GM18502 (cell line): Measurements from ENCODE around the gene CCDC34.
"Not testable (repeated sequence)": the region's sequence is repeated elsewhere in the genome, so short reads cannot be mapped to it uniquely, and the experiment has no call there.

Source experiments
- ATAC-seq: cut with Tn5 transposase; IDR thresholded peaks from one replicate; pipeline ENCODE4 v1.9.1; 2021; ENCODE audit warnings: mild to moderate bottlenecking; ENCODE audit not compliant: unreplicated experiment, poor library complexity

CCDC34 gene

DNA sequence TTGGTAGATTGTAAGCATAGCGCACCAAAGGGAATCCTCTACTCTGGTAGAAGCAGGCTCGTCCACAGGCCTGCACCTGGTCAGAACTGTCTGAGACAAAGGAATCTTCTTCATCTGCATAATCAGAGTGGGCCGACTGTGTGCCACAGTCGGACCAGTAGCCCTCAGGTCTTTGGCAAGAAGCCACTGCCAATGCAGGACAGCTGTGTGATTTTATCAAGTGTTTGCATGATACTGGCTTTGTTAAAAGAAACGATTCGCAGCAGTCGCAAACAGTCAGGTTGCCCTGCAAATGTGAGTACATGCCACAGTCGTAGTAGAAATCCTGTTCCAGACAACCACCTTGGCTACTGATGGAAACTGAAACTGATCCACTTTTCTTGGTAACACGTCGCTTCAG is 4.9 kb upstream of the CCDC34 start:
- ATAC-seq = no peak

DNA sequence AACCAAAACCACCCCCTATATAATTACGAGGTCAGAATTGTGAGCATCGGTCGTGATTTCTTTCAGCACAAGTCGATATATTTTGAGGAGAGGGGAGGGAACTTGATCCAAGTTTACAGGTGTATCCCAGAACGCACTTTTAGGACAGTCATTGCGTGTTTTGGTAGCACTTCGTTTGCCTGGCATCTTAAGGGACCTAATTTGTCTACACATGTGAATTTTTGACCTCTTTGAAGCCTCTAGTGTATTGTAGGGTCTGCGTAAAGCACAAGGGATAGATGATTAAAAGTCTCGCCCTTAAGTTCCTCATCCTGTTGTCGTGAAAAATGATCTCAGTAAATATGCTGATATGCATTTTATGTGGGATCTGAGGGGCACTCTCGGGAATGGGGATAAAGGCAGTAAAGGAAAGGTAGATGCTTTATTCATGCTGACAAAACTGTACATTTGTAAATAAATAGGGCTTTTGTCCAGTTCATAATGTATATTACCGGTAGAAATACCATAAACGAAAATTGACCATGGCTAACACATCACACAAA is 632 bp upstream of the CCDC34 start:
- ATAC-seq = no peak

DNA sequence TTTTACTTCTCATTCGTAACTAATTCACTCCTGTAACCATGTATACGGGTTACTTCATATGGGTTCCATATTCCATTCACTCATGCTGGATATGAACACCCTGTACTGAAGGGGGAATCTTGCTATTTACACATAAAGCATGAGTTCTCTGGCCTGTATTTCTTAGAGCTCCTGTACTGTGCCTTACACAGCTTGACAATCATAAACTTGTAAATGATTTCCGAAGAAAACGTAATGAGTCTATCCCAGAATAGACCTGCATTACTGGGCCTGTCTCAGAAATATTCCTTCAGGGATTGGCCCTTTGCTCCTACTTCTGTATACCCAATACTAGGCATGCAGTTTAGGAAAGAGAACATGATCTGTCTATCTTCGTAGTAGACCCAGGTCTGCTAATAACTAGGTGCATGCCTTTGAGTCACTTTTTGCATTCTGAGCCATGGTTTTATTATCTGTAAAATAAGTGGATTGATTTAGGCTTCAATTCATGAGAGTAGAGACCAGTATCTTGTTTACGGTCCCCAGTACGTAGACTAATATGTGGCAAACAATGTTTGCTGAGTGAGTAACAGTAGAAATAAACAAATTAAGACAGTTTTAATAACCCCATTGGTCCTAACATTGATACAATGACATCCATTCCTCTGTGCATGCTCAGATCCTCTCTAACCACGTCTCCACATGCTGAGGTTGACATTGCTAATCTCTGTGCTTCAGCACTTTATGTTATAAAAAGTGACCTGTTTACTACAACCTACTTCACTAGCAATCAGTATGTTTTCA is 1.2 kb downstream of the CCDC34 start:
- no peak for ATAC-seq

DNA sequence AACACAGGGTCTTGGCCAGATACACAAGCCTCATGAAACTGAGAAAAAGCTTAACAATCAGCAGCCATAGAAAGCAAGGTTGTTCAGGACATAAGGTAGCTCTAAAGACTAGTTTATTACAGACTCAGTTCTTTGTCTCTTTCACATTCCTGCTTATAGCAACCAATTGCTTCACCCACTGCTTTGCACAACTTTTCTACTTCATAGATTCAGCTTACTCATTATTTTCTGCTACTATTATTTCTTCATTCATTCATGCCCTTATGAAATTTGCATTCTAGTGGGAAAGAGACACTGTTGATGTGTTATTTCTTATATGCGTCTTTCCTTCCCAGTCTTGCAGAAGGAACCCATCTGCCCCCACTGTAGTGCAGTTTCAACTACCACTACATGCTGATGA is 4.7 kb downstream of the CCDC34 start:
- no peak for ATAC-seq

DNA sequence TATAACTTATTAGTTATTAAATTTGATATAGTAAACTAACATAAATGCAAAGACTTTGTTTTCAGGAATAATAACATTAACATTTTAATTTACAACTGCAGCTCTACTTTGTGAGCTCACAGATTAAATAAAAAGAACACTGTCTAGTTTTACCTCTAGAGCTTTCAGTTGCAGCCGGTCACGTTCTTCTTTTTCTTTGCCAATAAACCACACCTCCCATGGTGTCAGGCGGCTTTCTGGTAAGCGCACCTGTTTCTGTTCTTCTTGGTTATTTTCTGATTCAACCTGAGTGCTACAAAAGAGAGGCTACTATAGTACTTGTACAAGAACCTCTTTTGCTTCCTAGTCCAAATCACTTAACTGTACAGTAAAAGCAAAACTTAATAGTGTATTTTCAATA is 5.8 kb downstream of the CCDC34 start:
- no peak for ATAC-seq

DNA sequence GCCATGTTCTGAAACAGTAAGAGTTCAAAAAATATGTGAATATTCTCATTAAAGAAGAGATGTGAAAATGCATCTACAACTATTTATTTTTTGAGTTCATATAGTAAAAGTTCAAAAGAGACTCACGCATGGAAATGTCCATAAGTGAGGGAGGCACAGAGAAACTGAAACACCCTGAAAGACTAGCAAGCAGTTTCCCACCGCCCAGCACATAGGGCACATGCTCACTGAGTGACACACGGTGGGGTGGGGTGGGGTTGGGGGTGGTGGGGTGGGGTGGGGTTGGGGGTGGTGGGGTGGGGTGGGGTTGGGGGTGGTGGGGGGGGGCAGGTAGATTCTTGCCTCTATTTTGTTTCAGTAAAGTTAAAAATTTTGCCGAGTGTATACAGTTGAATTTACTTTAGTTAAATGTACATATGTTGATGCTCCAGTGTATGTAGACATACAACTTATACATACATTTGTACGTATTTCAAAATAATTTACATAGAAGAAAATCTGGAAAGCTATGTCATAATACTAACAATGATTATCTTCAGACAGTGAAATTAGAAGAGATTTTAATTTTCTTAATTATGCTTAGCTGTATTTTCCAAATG is 6.3 kb downstream of the CCDC34 start:
- ATAC-seq = no peak

DNA sequence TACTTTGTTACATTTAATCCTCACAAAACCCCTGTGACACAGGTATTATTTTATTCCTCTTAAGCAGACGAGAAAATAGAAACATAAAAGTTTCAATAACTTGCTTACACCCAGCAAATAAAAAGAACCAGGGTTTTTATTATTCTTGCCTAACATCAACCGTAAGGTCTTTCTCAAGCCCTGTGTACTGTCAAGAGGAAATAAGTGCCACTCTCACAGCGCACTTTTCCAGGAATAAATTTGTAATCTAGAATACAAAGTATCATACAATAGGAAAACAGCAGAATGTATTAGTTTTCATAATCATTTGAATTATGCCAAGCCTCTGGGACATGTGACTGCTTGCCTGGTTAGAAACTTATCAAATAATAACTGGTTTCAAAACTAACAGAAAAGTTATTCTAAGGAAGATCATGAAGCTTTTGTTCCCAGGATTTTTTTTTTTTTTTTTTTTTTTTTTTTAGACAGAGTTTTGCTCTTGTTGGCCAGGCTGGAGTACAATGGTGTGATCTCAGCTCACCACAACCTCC is 7.4 kb downstream of the CCDC34 start:
- no peak for ATAC-seq

DNA sequence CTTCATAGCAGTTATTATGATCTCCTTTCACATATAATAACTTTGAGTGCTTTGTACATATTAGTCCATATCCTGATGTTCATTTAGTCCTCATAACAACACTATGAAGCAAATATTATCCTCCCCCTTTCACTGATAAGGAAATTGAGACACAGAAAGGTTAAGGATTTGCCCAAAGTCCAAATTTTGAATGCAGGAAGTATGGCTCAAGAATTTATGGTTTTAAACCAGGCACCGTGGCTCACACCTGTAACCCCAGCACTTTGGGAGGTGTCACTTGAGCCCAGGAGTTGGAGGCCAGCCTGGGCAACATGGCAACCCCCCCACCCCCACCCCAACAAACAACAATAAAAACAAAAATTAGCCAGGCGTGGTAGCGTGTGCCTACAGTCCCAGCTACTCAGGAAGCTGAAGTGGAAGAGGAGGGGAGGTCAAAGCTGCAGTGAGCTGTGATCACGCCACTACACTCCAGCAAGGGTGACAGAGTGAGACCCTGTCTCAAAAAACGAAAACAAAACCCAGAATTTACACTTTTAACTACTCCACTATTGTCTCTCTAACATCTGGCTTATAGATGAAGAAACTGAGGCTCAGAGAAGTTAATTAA is 8.6 kb downstream of the CCDC34 start:
- ATAC-seq = no peak

DNA sequence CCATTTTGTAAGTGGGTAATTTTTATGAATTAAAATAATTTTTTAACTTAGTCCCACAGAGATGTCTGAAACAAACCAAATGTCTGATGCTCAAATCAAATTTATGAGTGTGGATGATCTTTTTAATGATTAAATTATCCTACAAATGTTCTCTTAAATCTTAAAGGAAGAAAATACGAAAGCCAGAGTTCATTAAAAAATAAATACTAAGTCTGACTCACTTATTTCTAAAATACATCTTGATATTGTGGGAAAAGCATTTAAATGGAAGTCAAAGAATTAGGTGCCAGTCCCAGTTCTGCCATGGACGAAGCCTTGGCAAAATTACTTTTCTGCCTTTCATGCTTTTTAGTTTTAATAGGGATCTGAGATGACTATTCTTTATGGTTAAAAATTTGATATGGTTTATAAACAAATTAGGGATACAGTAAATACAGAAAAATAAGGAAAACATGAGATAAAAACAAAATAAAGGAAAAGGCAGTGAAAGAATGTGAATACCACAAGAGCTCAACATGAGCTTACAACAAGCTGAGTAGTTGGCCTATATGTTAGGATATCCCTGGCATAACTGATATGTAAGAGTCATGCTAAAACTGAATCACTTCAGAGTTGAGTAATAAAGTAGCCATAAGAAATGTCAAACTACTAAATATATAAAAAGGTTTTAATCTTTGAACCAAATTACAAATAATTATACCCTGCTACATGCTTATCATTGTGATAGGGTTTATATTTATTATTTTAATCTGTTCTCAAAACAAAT is 9.2 kb downstream of the CCDC34 start:
- ATAC-seq = no peak

DNA sequence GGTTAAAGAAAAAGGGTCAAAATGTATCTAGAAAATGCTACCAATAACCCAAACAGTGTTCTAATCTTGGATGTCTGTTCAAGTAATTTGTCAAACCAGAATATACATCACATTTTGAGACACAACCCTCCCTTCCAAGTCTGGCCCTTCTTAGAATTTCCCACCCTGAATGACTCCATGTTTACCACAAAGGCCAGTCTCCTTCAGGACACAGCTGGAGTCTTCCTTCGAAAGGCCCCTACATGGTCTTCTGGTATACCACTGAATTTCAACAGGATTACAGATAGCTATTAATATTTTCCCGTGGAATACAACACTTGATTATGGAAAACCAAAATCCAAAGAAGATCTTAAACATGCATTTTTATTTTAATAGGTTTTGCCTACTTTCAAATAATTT is 10.2 kb downstream of the CCDC34 start:
- ATAC-seq = no peak

DNA sequence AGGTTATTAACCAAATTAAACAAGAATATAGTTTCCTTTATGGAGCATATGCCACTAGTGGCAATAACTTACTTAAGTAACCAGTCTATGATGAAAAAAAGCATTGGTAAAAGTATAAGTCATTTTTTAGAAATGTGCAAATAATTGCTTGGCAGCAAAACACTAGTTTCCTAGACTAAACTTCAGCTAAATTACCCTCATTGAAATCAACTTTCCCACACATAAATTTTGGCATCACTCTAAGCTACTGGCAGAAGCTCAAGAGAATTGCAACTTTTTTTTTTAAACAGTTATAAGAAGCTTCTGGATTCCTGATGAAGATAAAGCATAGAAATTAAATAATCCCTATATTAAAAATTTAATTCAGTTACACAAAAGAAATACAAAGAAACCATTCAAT is 12.5 kb downstream of the CCDC34 start:
- ATAC-seq = no peak

DNA sequence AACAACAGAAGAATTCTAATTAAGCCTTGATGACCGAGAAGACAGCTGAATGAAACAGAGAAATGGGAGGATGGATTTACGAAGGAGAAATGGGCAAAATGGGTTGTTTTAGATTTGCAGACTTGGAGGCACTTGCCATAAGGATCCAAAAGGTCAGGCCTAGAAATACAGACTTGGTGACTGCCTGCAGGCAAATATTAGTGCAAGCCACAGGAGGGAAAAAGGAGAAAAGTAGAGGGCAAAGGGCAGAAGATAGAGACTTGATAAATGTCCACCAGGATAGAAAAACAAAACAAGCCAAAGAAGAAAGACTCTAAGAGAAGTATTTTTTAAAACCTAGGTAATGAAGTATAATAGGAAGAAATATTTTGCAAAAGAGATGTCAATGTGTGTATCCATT is 13.1 kb downstream of the CCDC34 start:
- no peak for ATAC-seq

DNA sequence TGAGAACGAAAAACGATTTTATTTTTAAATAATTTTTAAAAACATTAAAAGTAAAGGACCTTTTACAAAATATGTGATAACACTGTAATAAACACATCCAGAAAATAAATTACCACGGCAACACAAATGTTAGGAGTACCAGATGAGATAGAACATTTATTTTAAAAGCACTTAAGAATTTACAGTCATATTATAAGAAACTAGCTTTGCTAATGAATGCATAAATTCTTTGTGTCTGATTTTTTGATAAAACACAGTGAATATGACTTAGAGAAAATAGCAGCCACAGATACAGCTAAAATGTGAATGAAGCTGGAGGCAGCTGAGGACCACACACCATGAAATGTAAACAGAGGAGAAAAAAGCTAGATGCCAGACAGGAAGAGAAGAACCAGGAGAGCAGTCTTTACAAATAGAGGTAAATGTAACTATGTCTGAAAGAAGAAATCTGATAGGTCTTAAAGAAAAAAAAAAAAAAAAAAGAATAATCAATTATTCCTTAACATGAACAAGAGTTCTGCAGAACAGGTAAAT is 14.6 kb downstream of the CCDC34 start:
- no peak for ATAC-seq

DNA sequence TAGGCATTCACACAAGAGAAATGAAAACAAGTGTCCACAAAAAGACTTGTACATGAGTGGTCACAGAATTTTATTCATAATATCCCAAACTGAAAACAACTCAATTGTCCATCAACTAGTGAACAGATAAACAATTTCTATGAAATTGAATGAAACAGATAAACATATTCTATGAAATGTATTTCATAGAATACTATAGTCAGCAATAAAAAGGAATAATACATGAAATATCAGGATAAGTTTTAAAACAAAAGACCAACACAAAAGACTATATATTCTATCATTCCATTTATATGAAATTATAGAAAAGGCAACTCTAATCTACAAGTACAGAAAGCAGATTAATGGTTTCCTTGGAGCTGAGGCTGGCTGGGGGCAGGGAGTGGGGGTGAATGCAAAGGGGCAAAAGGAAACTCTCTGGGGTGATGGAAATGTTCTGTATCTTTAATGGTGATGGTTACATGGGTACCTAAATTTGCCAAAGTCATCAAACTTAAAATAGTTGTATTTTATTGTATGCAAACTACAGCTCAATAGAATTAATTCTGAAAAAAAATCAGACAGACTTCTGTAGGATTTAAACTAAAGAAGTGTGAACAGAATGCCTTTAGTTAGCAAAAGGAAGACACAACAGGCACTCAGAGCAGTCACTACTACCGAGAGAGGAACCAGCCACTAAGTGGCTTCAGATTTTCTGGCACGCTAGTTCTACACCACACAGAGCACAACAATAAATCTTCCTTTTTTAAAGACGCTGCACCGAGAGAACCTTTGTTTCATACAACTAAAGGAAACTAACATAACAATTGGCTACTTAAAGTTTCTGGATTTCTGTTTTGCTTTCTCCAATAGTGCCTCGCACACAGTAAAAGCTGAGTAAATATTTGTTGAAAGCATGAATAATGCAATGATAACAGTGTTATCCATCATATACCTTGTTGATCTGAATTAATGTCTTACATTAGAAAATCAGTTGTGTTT is 15.4 kb downstream of the CCDC34 start:
- ATAC-seq = no peak

DNA sequence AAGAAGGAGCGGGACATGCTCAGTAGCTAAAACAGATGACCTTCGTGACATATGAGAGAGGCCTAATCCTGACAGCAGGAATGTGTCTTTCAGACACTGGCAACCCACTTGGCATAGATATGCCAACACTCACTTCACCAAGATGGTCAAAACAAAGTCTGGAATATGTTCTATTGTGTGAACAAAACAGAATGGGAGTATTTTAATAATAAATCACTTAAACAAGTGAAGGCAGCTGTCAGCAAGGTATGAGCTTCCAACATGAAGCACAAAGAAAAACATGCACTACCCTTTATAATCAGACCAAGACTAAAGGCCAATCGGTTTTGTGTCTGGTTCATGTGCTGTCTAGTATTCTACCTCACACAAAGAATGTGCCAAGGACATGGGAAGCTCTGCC is 23.1 kb downstream of the CCDC34 start:
- ATAC-seq = no peak

DNA sequence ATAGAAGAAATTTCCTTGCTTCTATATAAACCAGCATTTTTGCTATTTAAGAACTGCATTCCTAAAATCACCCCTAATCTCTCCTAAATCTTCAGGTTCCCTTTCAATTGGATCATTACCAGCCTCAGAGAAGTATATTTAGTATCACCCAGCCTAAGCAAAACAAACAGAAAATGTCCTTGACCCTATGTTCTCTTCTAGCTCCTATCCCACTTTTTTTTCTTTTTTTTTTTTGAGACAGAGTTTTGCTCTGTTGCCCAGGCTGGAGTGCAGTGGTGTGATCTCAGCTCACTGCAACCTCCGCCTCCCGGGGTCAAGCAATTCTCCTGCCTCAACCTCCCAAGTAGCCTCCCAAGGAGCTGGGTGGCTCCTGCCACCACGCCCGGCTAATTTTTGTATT is 28.3 kb downstream of the CCDC34 start:
- ATAC-seq = not testable (repeated sequence)

DNA sequence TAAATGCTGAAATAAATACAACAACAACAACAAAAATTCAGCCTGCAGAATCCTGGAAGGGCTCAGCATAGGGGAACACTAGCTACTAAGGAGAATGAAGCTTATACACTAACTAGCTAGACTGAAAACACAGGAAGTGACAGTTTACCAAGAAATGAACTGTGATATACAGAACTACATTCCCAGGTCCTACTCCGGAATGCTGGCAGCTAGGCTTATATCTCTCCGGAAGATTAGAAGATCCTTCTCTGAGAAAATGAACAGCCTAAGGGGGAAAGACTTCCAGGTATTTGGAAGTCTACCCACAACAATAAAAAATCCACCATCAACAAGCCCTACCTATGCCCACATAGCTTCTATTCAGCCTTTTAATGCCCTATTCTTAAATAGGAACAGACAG is 31.0 kb downstream of the CCDC34 start:
- ATAC-seq = no peak

DNA sequence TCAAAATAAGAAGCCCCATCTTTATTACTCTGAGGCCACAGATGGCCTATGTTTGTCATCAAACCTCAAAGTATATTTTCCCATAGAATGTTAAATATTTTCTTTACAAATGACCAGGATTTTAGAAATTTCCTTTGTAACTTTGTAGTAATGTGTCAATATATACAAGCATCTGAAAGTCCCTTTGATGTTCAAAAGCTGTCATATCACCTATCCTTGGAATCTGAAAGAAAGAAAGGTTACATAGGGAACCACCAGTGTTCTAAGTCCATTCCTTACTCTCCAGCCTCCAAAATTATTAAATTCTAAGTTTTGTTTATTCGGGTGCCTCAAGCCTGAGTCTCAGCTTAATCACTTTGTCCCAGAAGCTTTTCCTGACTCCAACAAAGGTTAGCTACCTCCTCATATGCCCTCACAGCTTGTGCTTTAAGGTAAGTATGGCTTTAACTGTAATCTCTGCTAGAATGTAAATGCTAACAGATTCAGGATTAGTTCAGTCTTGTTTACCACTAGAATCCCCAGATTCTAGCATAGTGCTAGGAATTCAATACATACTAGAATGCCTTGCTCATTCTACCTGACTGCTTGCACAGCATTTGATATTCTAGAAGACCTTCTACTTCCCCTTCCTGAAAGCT is 32.3 kb downstream of the CCDC34 start:
- no peak for ATAC-seq
